Measurements from ENCODE around the gene DPPA3. TPM values are rescaled to one million over a fixed set of nuclear protein-coding genes. Genes with fewer than 3 reads are reported as not detected.

Gene DPPA3
- total and polyA plus RNA-seq, 8 donors, result not detected

DNA sequence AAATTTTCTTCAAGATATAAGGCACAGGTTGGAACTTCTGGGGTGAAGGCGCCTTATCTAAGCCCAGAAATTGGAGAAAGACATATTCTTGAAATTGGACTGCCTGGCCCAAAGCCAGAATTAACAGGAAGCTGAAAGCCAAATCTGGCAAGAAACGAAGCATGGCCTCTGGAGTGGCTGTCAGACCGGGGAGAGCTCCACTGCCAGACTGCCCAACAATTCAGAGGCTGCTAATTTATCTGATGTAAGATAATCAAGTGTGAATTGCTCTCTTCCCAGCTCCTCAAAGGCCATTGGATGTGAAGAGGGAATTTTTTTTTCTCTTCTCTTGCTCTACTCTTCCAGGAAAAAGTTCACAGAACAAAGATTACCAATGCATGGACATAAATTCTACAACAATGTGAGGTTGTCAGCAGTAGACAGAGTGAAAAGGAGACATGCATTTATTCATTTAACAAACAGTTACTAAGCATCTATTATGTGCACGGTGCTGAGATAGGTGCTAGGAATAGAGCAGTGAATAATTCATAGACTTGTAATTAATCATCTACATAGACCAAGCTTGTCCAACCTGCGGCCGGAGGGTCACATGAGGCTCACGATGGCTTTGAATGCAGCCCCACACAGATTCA lies 15.6 kb upstream of the DPPA3 start, which contains the start of gene GDF3:
Gene GDF3 (minus strand): TSS at position 210 of the 632 bp plus-strand sequence. CDS start 47 bp downstream, at position 163.
- H3K4me3 ChIP-seq, result peak within 1 kb of the TSS in 1 of 4 donors; percentile 5
- H3K4me1 ChIP-seq, result no peaks in the 10 kb centered on the region
- no peaks in the 10 kb centered on the region for H3K27me3 ChIP-seq
- H3K9me3 ChIP-seq, result no peaks in the 10 kb centered on the region
- no peak within 1 kb of the TSS for H3K27ac ChIP-seq
- TF ChIP-seq, protein P1, sequence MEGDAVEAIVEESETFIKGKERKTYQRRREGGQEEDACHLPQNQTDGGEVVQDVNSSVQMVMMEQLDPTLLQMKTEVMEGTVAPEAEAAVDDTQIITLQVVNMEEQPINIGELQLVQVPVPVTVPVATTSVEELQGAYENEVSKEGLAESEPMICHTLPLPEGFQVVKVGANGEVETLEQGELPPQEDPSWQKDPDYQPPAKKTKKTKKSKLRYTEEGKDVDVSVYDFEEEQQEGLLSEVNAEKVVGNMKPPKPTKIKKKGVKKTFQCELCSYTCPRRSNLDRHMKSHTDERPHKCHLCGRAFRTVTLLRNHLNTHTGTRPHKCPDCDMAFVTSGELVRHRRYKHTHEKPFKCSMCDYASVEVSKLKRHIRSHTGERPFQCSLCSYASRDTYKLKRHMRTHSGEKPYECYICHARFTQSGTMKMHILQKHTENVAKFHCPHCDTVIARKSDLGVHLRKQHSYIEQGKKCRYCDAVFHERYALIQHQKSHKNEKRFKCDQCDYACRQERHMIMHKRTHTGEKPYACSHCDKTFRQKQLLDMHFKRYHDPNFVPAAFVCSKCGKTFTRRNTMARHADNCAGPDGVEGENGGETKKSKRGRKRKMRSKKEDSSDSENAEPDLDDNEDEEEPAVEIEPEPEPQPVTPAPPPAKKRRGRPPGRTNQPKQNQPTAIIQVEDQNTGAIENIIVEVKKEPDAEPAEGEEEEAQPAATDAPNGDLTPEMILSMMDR (IDR thresholded peaks at IDR 0.05), result no peak
- no peak for TF ChIP-seq POLR2A (IDR thresholded peaks at IDR 0.05)
- H3K36me3 ChIP-seq, result no peaks in the 10 kb centered on the region
- intact Hi-C loops (cut with DNase I; ENCODE audit: low total_unique reads), result no loop called here
- 38 to 44% (median 39%) methylated on average over 7 of the region's 7 CpGs for WGBS, 5 donors
- peak in 1 of 2 donors; percentile 47 for DNase-seq

DNA sequence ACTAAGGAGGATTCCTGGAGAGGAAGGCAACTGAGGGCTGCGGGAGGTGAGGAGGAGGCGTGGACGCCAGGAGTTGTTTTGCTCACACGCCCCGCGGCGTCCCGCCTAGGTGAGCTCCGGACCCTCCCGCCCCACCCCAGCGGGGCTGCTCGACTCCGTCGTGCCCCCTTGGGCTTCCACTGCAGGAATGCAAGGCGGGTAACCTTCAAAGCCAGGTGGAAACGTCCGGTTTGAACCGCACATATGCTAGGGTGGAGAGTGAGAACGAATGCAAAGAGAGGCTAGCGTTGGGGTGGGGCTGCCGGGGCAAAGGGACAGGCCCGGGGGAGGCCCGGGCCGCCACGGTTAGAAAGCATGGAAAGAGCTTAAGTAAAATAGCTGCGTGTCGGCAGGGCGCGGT lies 5.4 kb upstream of the DPPA3 start:
- intact Hi-C loops (cut with DNase I; ENCODE audit: low total_unique reads), result no loop called here
- H3K9me3 ChIP-seq, result peaks cover 0 to 6% (median 2%) of the 10 kb centered on the region in 4 donors
- no peaks in the 10 kb centered on the region for H3K36me3 ChIP-seq
- 83 to 92% (median 85%) methylated on average over 29 of the region's 29 CpGs for WGBS, 5 donors
- no peak overlapping the region for H3K27ac ChIP-seq
- H3K4me1 ChIP-seq, result no peaks in the 10 kb centered on the region
- TF ChIP-seq POLR2A (IDR thresholded peaks at IDR 0.05) (no peak), POLR2AphosphoS5 (IDR thresholded peaks at IDR 0.05) (no peak), EP300 (IDR thresholded peaks at IDR 0.05) (no peak)
- TF ChIP-seq, protein P1 (IDR thresholded peaks at IDR 0.05), result no peak
- DNase-seq, result no peak
- no peaks in the 10 kb centered on the region for H3K27me3 ChIP-seq
- no peak overlapping the region for H3K4me3 ChIP-seq

DNA sequence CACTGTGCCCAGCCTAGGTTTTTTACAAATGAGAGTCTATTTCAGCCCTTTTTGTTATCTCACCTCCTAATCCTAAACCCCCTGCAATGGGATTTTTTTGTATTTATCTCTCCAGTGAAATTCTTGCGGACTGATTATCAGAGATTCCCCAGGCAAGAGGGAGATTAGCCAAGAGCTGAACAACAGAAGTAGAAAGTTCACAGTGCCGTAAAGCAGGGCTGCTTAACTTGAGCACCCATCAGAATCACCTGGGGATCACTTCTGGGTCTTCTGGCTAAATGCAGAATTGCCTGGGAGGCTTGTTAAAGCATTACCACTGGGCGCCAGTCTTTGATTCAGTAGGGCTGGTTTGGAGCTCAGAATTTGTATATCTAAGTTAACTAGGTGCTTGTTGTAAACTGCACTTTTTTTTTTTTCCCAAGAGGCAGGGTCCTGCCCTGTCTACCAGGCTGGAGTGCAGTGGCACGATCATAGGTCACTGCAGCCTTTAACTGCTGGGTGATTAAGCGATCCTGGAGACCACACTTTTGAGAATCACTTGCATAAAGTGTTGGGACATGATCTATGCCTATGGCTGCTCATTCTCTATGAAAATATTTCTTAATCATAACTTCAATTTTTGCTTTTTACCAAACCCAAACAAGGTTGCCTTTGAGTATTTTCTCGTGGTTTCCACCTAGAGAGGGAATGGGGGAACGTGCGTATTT lies 1.1 kb upstream of the DPPA3 start:
- DNase-seq, result no peak
- no peak overlapping the region for H3K27ac ChIP-seq
- 47 to 64% (median 54%) methylated on average over 8 of the region's 8 CpGs for WGBS, 5 donors
- peaks cover 0 to 3% (median 0%) of the 10 kb centered on the region in 4 donors for H3K9me3 ChIP-seq
- TF ChIP-seq EP300 (IDR thresholded peaks at IDR 0.05), result no peak
- no peak for TF ChIP-seq POLR2AphosphoS5 (IDR thresholded peaks at IDR 0.05)
- TF ChIP-seq POLR2A (IDR thresholded peaks at IDR 0.05), result no peak
- TF ChIP-seq, protein P1 (IDR thresholded peaks at IDR 0.05), result no peak
- intact Hi-C loops (cut with DNase I; ENCODE audit: low total_unique reads), result no loop called here
- H3K4me1 ChIP-seq, result no peaks in the 10 kb centered on the region
- no peaks in the 10 kb centered on the region for H3K36me3 ChIP-seq
- no peaks in the 10 kb centered on the region for H3K27me3 ChIP-seq
- no peak overlapping the region for H3K4me3 ChIP-seq

DNA sequence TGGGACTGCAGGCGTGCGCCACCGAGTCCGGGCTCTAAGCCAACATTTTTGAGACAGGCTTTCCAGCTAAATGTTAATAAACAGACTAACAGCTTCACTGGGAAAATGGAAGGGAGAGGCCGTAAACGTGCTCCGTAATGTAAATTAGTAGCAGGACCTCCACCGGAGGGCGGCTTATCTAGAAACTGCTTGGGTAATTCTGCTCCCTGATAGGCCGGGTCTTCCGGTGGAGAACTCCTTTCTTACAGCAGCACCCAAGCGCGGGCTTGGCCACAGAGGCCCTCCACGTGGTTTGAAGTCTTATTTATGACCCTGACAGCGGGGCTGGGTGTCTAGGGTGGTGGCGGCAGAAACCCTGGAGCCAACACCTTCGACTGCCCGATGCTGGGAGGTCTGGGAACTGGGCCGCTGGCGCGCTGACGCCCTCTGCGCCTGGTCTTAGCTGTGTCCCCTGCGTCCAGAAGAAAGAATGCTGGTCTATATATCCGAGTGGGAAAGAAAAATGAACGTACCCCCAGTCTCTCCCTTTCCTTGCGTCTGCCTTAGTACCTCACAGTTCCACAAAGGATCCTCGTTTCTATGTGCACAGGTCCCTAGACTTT lies 1.7 kb downstream of the DPPA3 start:
- TF ChIP-seq POLR2AphosphoS5 (IDR thresholded peaks at IDR 0.05) (no peak), POLR2A (IDR thresholded peaks at IDR 0.05) (no peak), EP300 (IDR thresholded peaks at IDR 0.05) (no peak)
- TF ChIP-seq, protein P1 (IDR thresholded peaks at IDR 0.05), result no peak
- Histone ChIP-seq H3K36me3 (no peaks in the 10 kb centered on the region), H3K4me1 (no peaks in the 10 kb centered on the region), H3K9me3 (peaks cover 0 to 3% (median 0%) of the 10 kb centered on the region in 4 donors), H3K4me3 (no peak overlapping the region), H3K27me3 (no peaks in the 10 kb centered on the region), H3K27ac (no peak overlapping the region)
- DNase-seq, result no peak
- WGBS, 5 donors, result 88 to 94% (median 90%) methylated on average over 28 of the region's 28 CpGs
- intact Hi-C loops (cut with DNase I; ENCODE audit: low total_unique reads), result no loop called here
